Stimulated activated naive CD8-positive, alpha-beta T cell treated with anti-CD3 and anti-CD28 coated beads, Interleukin-15, Interleukin-2, amounts not matched to agents 100 ng/mL and 50 ng/mL, for 24 hours (primary cell): ENCODE results near the gene LRRC10B.
"Not testable (repeated sequence)": the region's sequence is repeated elsewhere in the genome, so short reads cannot be mapped to it uniquely, and the experiment has no call there.

Experiments
- H3K27ac Mint-ChIP-seq: one replicate; pipeline ENCODE4 v1.8.0; 2021; ENCODE audit warnings: mild to moderate bottlenecking, mixed read lengths
- H3K27me3 Mint-ChIP-seq: one replicate; pipeline ENCODE4 v1.8.0; 2021; ENCODE audit warnings: mixed read lengths
- H3K36me3 Mint-ChIP-seq: one replicate; pipeline ENCODE4 v1.8.0; 2021; ENCODE audit warnings: low read depth, mixed read lengths
- H3K4me1 Mint-ChIP-seq: one replicate; pipeline ENCODE4 v1.8.0; 2021; ENCODE audit warnings: low read depth, mixed read lengths
- H3K4me3 Mint-ChIP-seq: one replicate; pipeline ENCODE4 v1.8.0; 2021; ENCODE audit warnings: mild to moderate bottlenecking, mixed read lengths
- H3K9me3 Mint-ChIP-seq: one replicate; pipeline ENCODE4 v1.8.0; 2021; ENCODE audit warnings: mixed read lengths

The LRRC10B gene

GRCh38 chr11:61507962-61508861, at the start of gene LRRC10B:
TSS of gene LRRC10B (plus strand) at chr11:61508749. CDS start at chr11:61508999, 250 bp downstream.
- Mint-ChIP-seq H3K4me1 (peaks cover 7% of the 10 kb centered on the region), H3K4me3 (peak within 1 kb of the TSS; percentile 23), H3K9me3 (no peaks in the 10 kb centered on the region), H3K27ac (no peak within 1 kb of the TSS), H3K27me3 (peaks cover 51% of the 10 kb centered on the region), H3K36me3 (no peaks in the 10 kb centered on the region)

GRCh38 chr11:61460474-61460881, 48.1 kb upstream of the LRRC10B start:
- Mint-ChIP-seq H3K27ac (no peak overlapping the region), H3K4me3 (no peak overlapping the region), H3K36me3 (peaks cover 15% of the 10 kb centered on the region), H3K9me3 (no peaks in the 10 kb centered on the region), H3K27me3 (no peaks in the 10 kb centered on the region), H3K4me1 (no peaks in the 10 kb centered on the region)

- Mint-ChIP-seq H3K9me3 (no peaks in the 10 kb centered on the region), H3K27me3 (no peaks in the 10 kb centered on the region), H3K36me3 (peaks cover 15% of the 10 kb centered on the region), H3K4me1 (no peaks in the 10 kb centered on the region), H3K4me3 (no peak overlapping the region), H3K27ac (no peak overlapping the region)
Observed at GRCh38 chr11:61460986-61461385, 47.6 kb upstream of the LRRC10B start.

GRCh38 chr11:61467602-61468001, 40.9 kb upstream of the LRRC10B start:
- H3K9me3 Mint-ChIP-seq, H3K4me1 Mint-ChIP-seq, H3K4me3 Mint-ChIP-seq, H3K27me3 Mint-ChIP-seq: not testable (repeated sequence)
- Mint-ChIP-seq H3K27ac (peak overlapping the region; percentile 18), H3K36me3 (peaks cover 26% of the 10 kb centered on the region)

- Mint-ChIP-seq H3K36me3 (peaks cover 30% of the 10 kb centered on the region), H3K4me3 (no peak overlapping the region), H3K4me1 (peaks cover 6% of the 10 kb centered on the region), H3K27me3 (no peaks in the 10 kb centered on the region), H3K27ac (peak overlapping the region; percentile 18), H3K9me3 (no peaks in the 10 kb centered on the region)
Observed at GRCh38 chr11:61468002-61468401, 40.5 kb upstream of the LRRC10B start.

GRCh38 chr11:61472282-61472681, 36.3 kb upstream of the LRRC10B start:
- Mint-ChIP-seq H3K4me3 (no peak overlapping the region), H3K9me3 (no peaks in the 10 kb centered on the region), H3K36me3 (peaks cover 35% of the 10 kb centered on the region), H3K4me1 (peaks cover 6% of the 10 kb centered on the region), H3K27me3 (no peaks in the 10 kb centered on the region), H3K27ac (no peak overlapping the region)

GRCh38 chr11:61472868-61473267, 35.7 kb upstream of the LRRC10B start:
- Mint-ChIP-seq H3K4me3 (no peak overlapping the region), H3K36me3 (peaks cover 31% of the 10 kb centered on the region), H3K4me1 (peaks cover under 1% of the 10 kb centered on the region), H3K9me3 (no peaks in the 10 kb centered on the region), H3K27ac (no peak overlapping the region), H3K27me3 (no peaks in the 10 kb centered on the region)

- Mint-ChIP-seq H3K36me3 (peaks cover 25% of the 10 kb centered on the region), H3K9me3 (no peaks in the 10 kb centered on the region), H3K27me3 (no peaks in the 10 kb centered on the region), H3K27ac (no peak overlapping the region), H3K4me1 (peaks cover 3% of the 10 kb centered on the region), H3K4me3 (no peak overlapping the region)
Observed at GRCh38 chr11:61473370-61474012, 35.1 kb upstream of the LRRC10B start.

- H3K36me3 Mint-ChIP-seq: peaks cover 23% of the 10 kb centered on the region
- H3K27me3 Mint-ChIP-seq: no peaks in the 10 kb centered on the region
- no peak overlapping the region for H3K27ac Mint-ChIP-seq
- H3K4me1 Mint-ChIP-seq: peaks cover 3% of the 10 kb centered on the region
- H3K9me3 Mint-ChIP-seq: no peaks in the 10 kb centered on the region
- H3K4me3 Mint-ChIP-seq: no peak overlapping the region
Observed at GRCh38 chr11:61474013-61474643, 34.4 kb upstream of the LRRC10B start.

GRCh38 chr11:61475433-61475832, 33.1 kb upstream of the LRRC10B start:
- peaks cover 17% of the 10 kb centered on the region for H3K36me3 Mint-ChIP-seq
- peaks cover 3% of the 10 kb centered on the region for H3K4me1 Mint-ChIP-seq
- no peaks in the 10 kb centered on the region for H3K9me3 Mint-ChIP-seq
- H3K4me3 Mint-ChIP-seq: no peak overlapping the region
- no peaks in the 10 kb centered on the region for H3K27me3 Mint-ChIP-seq
- no peak overlapping the region for H3K27ac Mint-ChIP-seq

GRCh38 chr11:61476371-61476770, 32.2 kb upstream of the LRRC10B start:
- H3K9me3 Mint-ChIP-seq: no peaks in the 10 kb centered on the region
- H3K36me3 Mint-ChIP-seq: peaks cover 10% of the 10 kb centered on the region
- H3K4me1 Mint-ChIP-seq: peaks cover 3% of the 10 kb centered on the region
- H3K27ac Mint-ChIP-seq: no peak overlapping the region
- H3K27me3 Mint-ChIP-seq: no peaks in the 10 kb centered on the region
- no peak overlapping the region for H3K4me3 Mint-ChIP-seq

GRCh38 chr11:61477126-61477525, 31.4 kb upstream of the LRRC10B start:
- Mint-ChIP-seq H3K36me3 (peaks cover 10% of the 10 kb centered on the region), H3K4me1 (peaks cover 3% of the 10 kb centered on the region), H3K4me3 (no peak overlapping the region)

GRCh38 chr11:61477727-61478148, 30.8 kb upstream of the LRRC10B start:
- H3K9me3 Mint-ChIP-seq: no peaks in the 10 kb centered on the region
- H3K36me3 Mint-ChIP-seq: peaks cover 7% of the 10 kb centered on the region
- H3K4me1 Mint-ChIP-seq: peaks cover 3% of the 10 kb centered on the region
- no peak overlapping the region for H3K27ac Mint-ChIP-seq
- H3K4me3 Mint-ChIP-seq: no peak overlapping the region
- H3K27me3 Mint-ChIP-seq: no peaks in the 10 kb centered on the region

More at GRCh38 chr11:61477126-61477525, 31.4 kb upstream of the LRRC10B start:
- no peak overlapping the region for H3K27ac Mint-ChIP-seq
- H3K27me3 Mint-ChIP-seq: no peaks in the 10 kb centered on the region
- H3K9me3 Mint-ChIP-seq: no peaks in the 10 kb centered on the region

- H3K36me3 Mint-ChIP-seq, H3K27ac Mint-ChIP-seq, H3K4me1 Mint-ChIP-seq, H3K4me3 Mint-ChIP-seq, H3K9me3 Mint-ChIP-seq, H3K27me3 Mint-ChIP-seq: not testable (repeated sequence)
Observed at GRCh38 chr11:61479360-61480058, 29.0 kb upstream of the LRRC10B start.
